Measurements from ENCODE around the gene NUTM1.
"Not testable (repeated sequence)": the region's sequence is repeated elsewhere in the genome, so short reads cannot be mapped to it uniquely, and the experiment has no call there.

- not testable (repeated sequence) for TF ChIP-seq CTCF (IDR thresholded peaks at IDR 0.05); MAX (IDR thresholded peaks at IDR 0.05); POLR2A (IDR thresholded peaks at IDR 0.05; ENCODE audit: low read length); HOXB13 (CRISPR knock-in tag; IDR thresholded peaks at IDR 0.05; ENCODE audit: low read depth); RCOR1 (IDR thresholded peaks at IDR 0.05; ENCODE audit: low read depth, low read length); TP53 (CRISPR knock-in tag; IDR thresholded peaks at IDR 0.05); NR3C1 (IDR thresholded peaks at IDR 0.05); ZC3H11A (IDR thresholded peaks at IDR 0.05); BCL3 (IDR thresholded peaks at IDR 0.05); USF2 (IDR thresholded peaks at IDR 0.05); EP300 (IDR thresholded peaks at IDR 0.05); SMC3 (IDR thresholded peaks at IDR 0.05)
These were observed 46.5 kb downstream of the NUTM1 start for GRCh38 chr15:34389594-34390086.
